Activated T-cell treated with anti-CD3 and anti-CD28 coated beads, Interleukin-2, amount 50 U/mL, for 72 hours (primary cell): ENCODE measurements around the gene RNASEL. TPM values are rescaled to one million over a fixed set of nuclear protein-coding genes. Genes with fewer than 3 reads are reported as not detected.
"Not testable (repeated sequence)": the region's sequence is repeated elsewhere in the genome, so short reads cannot be mapped to it uniquely, and the experiment has no call there.

Experiments used
- ATAC-seq, 2 donors: fragments of 150-1000 bp; cut with Tn5 transposase; replicated peaks in 1 of 2; 2 replicates each; pipeline ENCODE4 v1.10.0; 2021; ENCODE audit warnings: moderate library complexity in 2 of 2, mild to moderate bottlenecking in 1 of 2
- DNase-seq, 2 donors: peaks; one replicate each; pipeline ENCODE4 v3.0.0; 2021 to 2022; ENCODE audit warnings: mixed read lengths in 1 of 2
- H3K27ac Mint-ChIP-seq: one replicate; pipeline ENCODE4 v1.8.0; 2022; ENCODE audit warnings: mild to moderate bottlenecking, moderate library complexity, mixed read lengths
- H3K27me3 Mint-ChIP-seq: one replicate; pipeline ENCODE4 v1.8.0; 2022; ENCODE audit warnings: low read depth, mixed read lengths
- H3K36me3 Mint-ChIP-seq, 2 donors: one replicate each; pipeline ENCODE4 v1.8.0; 2022; ENCODE audit warnings: mixed read lengths in 2 of 2, mild to moderate bottlenecking in 1 of 2; ENCODE audit not compliant: insufficient read depth in 2 of 2
- H3K4me1 Mint-ChIP-seq: one replicate; pipeline ENCODE4 v1.8.0; 2022; ENCODE audit warnings: low read depth, mixed read lengths
- H3K4me3 Mint-ChIP-seq, 2 donors: one replicate each; pipeline ENCODE4 v1.8.0; 2022; ENCODE audit warnings: mild to moderate bottlenecking in 2 of 2, mixed read lengths in 2 of 2, moderate library complexity in 2 of 2
- H3K9me3 Mint-ChIP-seq, 2 donors: one replicate each; pipeline ENCODE4 v1.8.0; 2022; ENCODE audit warnings: mixed read lengths in 2 of 2
- total RNA-seq, 2 donors: library from RNA; stranded (reverse); gene quantifications; one replicate each; pipeline ENCODE4 v1.2.3, GENCODE V29; 2022

RNASEL gene
- total RNA-seq, 2 donors from 2014 or later = 3.6 to 3.9 TPM

- Mint-ChIP-seq H3K9me3 (no peaks in the 10 kb centered on the region), H3K27me3 (peaks cover 7% of the 10 kb centered on the region), H3K4me1 (no peaks in the 10 kb centered on the region), H3K36me3 (no peaks in the 10 kb centered on the region), H3K4me3 (no peak overlapping the region), H3K27ac (no peak overlapping the region)
- ATAC-seq = no peak
- no peak for DNase-seq
Observed at GRCh38 chr1:182561456-182561855, 27.6 kb downstream of the RNASEL start.

- no peaks in the 10 kb centered on the region for H3K9me3 Mint-ChIP-seq
- ATAC-seq (no peak), DNase-seq (no peak)
- no peaks in the 10 kb centered on the region for H3K4me1 Mint-ChIP-seq
- no peak overlapping the region for H3K4me3 Mint-ChIP-seq
- no peak overlapping the region for H3K27ac Mint-ChIP-seq
- peaks cover 7% of the 10 kb centered on the region for H3K27me3 Mint-ChIP-seq
- H3K36me3 Mint-ChIP-seq = no peaks in the 10 kb centered on the region
Observed at GRCh38 chr1:182560392-182560984, 28.6 kb downstream of the RNASEL start.

DNA sequence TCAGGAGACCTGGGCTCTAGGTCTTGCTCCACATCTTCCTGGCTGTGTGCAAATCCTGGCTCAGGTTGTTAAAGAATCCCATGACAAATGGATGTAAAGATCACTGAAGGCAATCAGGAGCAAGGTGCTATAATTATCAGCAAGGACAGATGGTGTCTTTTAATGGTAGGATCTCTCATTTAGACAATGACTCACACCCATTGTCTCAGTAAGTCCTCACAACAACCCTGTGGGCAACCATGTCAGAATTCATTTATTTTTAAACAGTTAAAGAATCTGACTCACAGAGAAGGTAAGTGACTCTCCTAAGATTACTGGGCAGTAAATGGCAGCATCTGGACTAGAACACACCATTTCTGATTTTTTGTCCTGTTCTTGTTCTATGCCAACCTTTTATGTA lies 32.8 kb downstream of the RNASEL start:
- peaks cover 13% of the 10 kb centered on the region for H3K27me3 Mint-ChIP-seq
- H3K27ac Mint-ChIP-seq = no peak overlapping the region
- H3K4me1 Mint-ChIP-seq = no peaks in the 10 kb centered on the region
- peaks cover 2 to 4% of the 10 kb centered on the region in 2 donors for H3K36me3 Mint-ChIP-seq
- peaks cover 0 to 4% of the 10 kb centered on the region in 2 donors for H3K9me3 Mint-ChIP-seq
- ATAC-seq (peak; percentile 62 to 72), DNase-seq (no peak)
- no peak overlapping the region for H3K4me3 Mint-ChIP-seq

DNA sequence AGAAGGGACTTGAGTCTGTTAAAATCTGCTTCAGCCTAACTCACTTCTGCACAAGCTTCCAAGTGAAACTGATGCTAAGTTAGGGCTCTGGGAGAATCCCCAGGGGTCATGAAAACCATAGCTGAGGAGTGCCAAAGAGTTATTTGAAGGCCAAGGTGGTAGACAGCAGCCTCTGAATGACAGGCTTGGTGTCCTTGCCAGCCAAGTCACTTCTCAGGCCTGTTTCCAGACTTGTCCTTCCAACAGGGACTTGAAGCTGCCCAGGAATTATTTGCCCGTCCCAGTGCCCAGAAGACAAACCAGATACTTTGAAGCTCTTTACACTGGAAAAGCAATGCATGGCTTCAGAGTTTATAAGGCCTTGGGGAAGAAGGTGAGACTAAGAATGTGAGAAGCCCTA lies 33.6 kb downstream of the RNASEL start:
- no peak for ATAC-seq
- peaks cover 2 to 4% of the 10 kb centered on the region in 2 donors for H3K36me3 Mint-ChIP-seq
- DNase-seq = no peak
- no peaks in the 10 kb centered on the region for H3K4me1 Mint-ChIP-seq
- no peak overlapping the region for H3K27ac Mint-ChIP-seq
- peaks cover 0 to 4% of the 10 kb centered on the region in 2 donors for H3K9me3 Mint-ChIP-seq
- no peak overlapping the region for H3K4me3 Mint-ChIP-seq
- peaks cover 13% of the 10 kb centered on the region for H3K27me3 Mint-ChIP-seq

GRCh38 chr1:182552527-182552926 lies 36.5 kb downstream of the RNASEL start:
- H3K36me3 Mint-ChIP-seq = peaks cover 2 to 4% of the 10 kb centered on the region in 2 donors
- ATAC-seq (no peak), DNase-seq (no peak)
- no peaks in the 10 kb centered on the region for H3K4me1 Mint-ChIP-seq
- no peak overlapping the region for H3K27ac Mint-ChIP-seq
- peaks cover 17% of the 10 kb centered on the region for H3K27me3 Mint-ChIP-seq
- H3K9me3 Mint-ChIP-seq = peaks cover 0 to 4% of the 10 kb centered on the region in 2 donors
- H3K4me3 Mint-ChIP-seq = no peak overlapping the region

DNA sequence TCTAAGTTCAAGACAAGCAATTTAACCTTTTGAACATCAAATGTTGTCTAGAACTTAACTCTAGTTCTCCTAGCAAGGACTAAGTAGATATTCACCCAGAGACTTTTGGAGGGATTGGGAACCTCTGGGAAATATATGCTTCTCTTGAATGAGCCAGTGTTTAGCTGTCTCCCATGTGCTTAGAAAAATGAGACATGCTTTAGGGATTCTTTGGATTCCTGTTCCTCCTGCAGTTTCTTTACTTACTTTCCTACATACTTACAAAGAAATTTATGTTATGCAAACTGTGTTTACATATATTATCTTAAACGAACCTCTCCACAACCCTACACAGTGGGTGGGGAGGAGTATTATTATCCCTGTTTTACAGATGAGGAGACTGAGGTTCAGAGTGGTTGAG lies 39.2 kb downstream of the RNASEL start:
- Mint-ChIP-seq H3K27me3 (peaks cover 23% of the 10 kb centered on the region), H3K36me3 (peaks cover 2 to 4% of the 10 kb centered on the region in 2 donors), H3K4me1 (no peaks in the 10 kb centered on the region), H3K9me3 (peaks cover 0 to 4% of the 10 kb centered on the region in 2 donors), H3K4me3 (no peak overlapping the region), H3K27ac (no peak overlapping the region)
- DNase-seq (no peak), ATAC-seq (no peak)

GRCh38 chr1:182549346-182549745 lies 39.7 kb downstream of the RNASEL start:
- no peak overlapping the region for H3K4me3 Mint-ChIP-seq

GRCh38 chr1:182533896-182534295 lies 55.2 kb downstream of the RNASEL start:
- Mint-ChIP-seq H3K4me1 (no peaks in the 10 kb centered on the region), H3K36me3 (no peaks in the 10 kb centered on the region), H3K27ac (no peak overlapping the region), H3K9me3 (peaks cover 0 to 2% of the 10 kb centered on the region in 2 donors), H3K27me3 (peaks cover 13% of the 10 kb centered on the region), H3K4me3 (no peak overlapping the region)
- ATAC-seq = no peak
- no peak for DNase-seq

More at GRCh38 chr1:182549346-182549745, 39.7 kb downstream of the RNASEL start:
- Mint-ChIP-seq H3K4me1 (no peaks in the 10 kb centered on the region), H3K36me3 (peaks cover 2 to 4% of the 10 kb centered on the region in 2 donors), H3K27me3 (peaks cover 28% of the 10 kb centered on the region), H3K27ac (no peak overlapping the region), H3K9me3 (peaks cover 0 to 4% of the 10 kb centered on the region in 2 donors)
- DNase-seq = no peak
- no peak for ATAC-seq

GRCh38 chr1:182528206-182528605 lies 60.9 kb downstream of the RNASEL start:
- H3K36me3 Mint-ChIP-seq = peaks cover 7 to 22% of the 10 kb centered on the region in 2 donors
- not testable (repeated sequence) for DNase-seq, H3K4me1 Mint-ChIP-seq, H3K27ac Mint-ChIP-seq, ATAC-seq, H3K4me3 Mint-ChIP-seq
- peaks cover 30% of the 10 kb centered on the region for H3K27me3 Mint-ChIP-seq
- peaks cover 17 to 22% of the 10 kb centered on the region in 2 donors for H3K9me3 Mint-ChIP-seq

DNA sequence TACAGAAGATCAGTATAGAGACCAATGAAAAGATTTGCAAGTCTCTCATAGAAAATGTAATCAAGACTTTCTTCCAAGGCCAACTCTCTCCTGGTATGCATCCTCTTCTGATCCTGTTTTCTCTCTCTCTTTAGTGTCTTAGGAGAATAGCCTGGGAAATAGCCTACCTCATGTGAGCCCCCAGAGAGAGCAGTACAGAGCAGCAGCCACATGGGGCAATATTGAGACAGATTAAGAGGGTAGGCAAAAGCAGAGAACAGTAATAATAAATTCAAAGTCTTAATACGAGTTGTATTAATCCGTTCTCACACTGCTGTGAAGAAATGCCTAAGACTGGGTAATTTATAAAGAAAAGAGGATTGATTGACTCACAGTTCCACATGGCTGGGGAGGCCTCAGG lies 61.4 kb downstream of the RNASEL start:
- peaks cover 32% of the 10 kb centered on the region for H3K27me3 Mint-ChIP-seq
- DNase-seq = no peak
- peaks cover 7 to 22% of the 10 kb centered on the region in 2 donors for H3K36me3 Mint-ChIP-seq
- ATAC-seq = no peak
- H3K4me1 Mint-ChIP-seq = no peaks in the 10 kb centered on the region
- no peak overlapping the region for H3K4me3 Mint-ChIP-seq
- H3K27ac Mint-ChIP-seq = no peak overlapping the region
- peaks cover 17 to 22% of the 10 kb centered on the region in 2 donors for H3K9me3 Mint-ChIP-seq

DNA sequence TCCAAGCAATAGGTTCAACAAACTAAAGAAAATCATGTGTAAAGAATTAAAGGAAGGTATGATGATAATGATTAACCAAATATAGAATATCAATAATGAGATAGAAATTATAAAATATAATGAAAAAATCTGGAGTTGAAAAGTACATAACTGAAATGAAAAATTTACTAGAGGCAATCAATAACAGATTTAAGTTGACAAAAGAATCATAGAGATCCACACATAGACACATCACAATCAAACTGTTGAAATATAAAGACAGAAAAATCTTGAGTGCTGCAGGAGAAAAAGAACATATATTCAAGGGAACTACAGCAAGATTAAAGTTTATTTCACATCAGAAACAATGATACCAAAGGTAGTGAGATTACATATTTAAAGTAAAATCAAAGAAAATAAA lies 63.7 kb downstream of the RNASEL start:
- H3K9me3 Mint-ChIP-seq = peaks cover 17 to 25% of the 10 kb centered on the region in 2 donors
- ATAC-seq = no peak

More for the DNA sequence above, 63.7 kb downstream of the RNASEL start:
- Mint-ChIP-seq H3K36me3 (peaks cover 7 to 22% of the 10 kb centered on the region in 2 donors), H3K27ac (no peak overlapping the region), H3K4me3 (no peak overlapping the region), H3K4me1 (no peaks in the 10 kb centered on the region), H3K27me3 (peaks cover 40% of the 10 kb centered on the region)
- no peak for DNase-seq

Other genes with a start within 250 kb of the RNASEL start
- gene GLUL, start 197.5 kb downstream of the RNASEL start, total RNA-seq = 10 to 100 TPM; 76.6 to 96.1 TPM
- gene TEDDM1, start 188.6 kb downstream of the RNASEL start, total RNA-seq = not detected
- gene RGSL1, start 139.1 kb downstream of the RNASEL start, total RNA-seq = not detected
- 10 to 100 TPM; 73.3 to 79.4 TPM for gene RGS16, start 15.1 kb upstream of the RNASEL start, total RNA-seq
- gene RGS8, start 95.3 kb upstream of the RNASEL start, total RNA-seq = under 1 TPM in 1 of 2 donors, not detected in 1; 0.05 TPM
- gene NPL, start 200.5 kb upstream of the RNASEL start, total RNA-seq = 1 to 10 TPM; 4.4 to 7.5 TPM